K562 (cell line): Measurements from ENCODE around the gene USP7. TPM values are rescaled to one million over a fixed set of nuclear protein-coding genes. Genes with fewer than 3 reads are reported as not detected.

Source experiments
- BRF2 ChIP-seq: IDR thresholded peaks from 3 replicates; pipeline ENCODE4 v1.6.1; 2011; ENCODE audit warnings: borderline replicate concordance, mild to moderate bottlenecking; ENCODE audit not compliant: insufficient read length, insufficient read depth
- CCNT2 ChIP-seq: IDR thresholded peaks from 2 replicates; pipeline ENCODE4 v1.6.1; 2011; ENCODE audit warnings: borderline replicate concordance, low read depth, mild to moderate bottlenecking, moderate library complexity, mixed read lengths, low read length; ENCODE audit not compliant: insufficient read length; ENCODE audit errors: extremely low read depth
- CHD2 ChIP-seq: IDR thresholded peaks from 2 replicates; pipeline ENCODE4 v1.6.1; 2011; ENCODE audit warnings: low read depth, low read length
- DIDO1 ChIP-seq: fragments of 450-650 bp; IDR thresholded peaks from 2 replicates; pipeline ENCODE4 v1.6.1; 2016; ENCODE audit warnings: low read depth, missing biosample characterization, missing genetic modification characterization
- DPF2 ChIP-seq: fragments of 450-650 bp; IDR thresholded peaks from 2 replicates; pipeline ENCODE4 v1.6.1; 2016
- FOXP4 ChIP-seq: sonication (generic); formaldehyde crosslinking; IDR thresholded peaks from 2 replicates; pipeline ENCODE4 v1.8.0; 2022; ENCODE audit warnings: mild to moderate bottlenecking, missing genetic modification reagents, borderline replicate concordance
- GTF2E2 ChIP-seq: fragments of 200-800 bp; sonication (Bioruptor generic); IDR thresholded peaks from 2 replicates; pipeline ENCODE4 v1.6.1; 2016; ENCODE audit warnings: missing genetic modification characterization, missing compliant biosample characterization
- NONO ChIP-seq, 2 experiments: fragments of 200-400 bp in 1 of 2; fragments of 450-650 bp in 1 of 2; formaldehyde crosslinking in 1 of 2; IDR thresholded peaks; 2 replicates each; pipeline ENCODE4 v1.6.1; 2017; ENCODE audit warnings: low read depth in 2 of 2, mild to moderate bottlenecking in 2 of 2, moderate library complexity in 2 of 2, low read length in 1 of 2
- PRMT5 ChIP-seq: sonication (generic); formaldehyde crosslinking; IDR thresholded peaks from 2 replicates; pipeline ENCODE4 v1.5.0; 2020; ENCODE audit warnings: missing genetic modification reagents
- PTRF ChIP-seq: fragments of 450-650 bp; IDR thresholded peaks from 2 replicates; pipeline ENCODE4 v1.6.1; 2016; ENCODE audit warnings: mild to moderate bottlenecking, missing genetic modification characterization, missing compliant biosample characterization
- RNF219 ChIP-seq: fragments of 250-450 bp; sonication (Bioruptor Pico); IDR thresholded peaks from 2 replicates; pipeline ENCODE4 v1.5.0; 2022; ENCODE audit warnings: mild to moderate bottlenecking
- U2AF1 ChIP-seq: fragments of 200-400 bp; formaldehyde crosslinking; optimal IDR thresholded peaks from 2 replicates; pipeline ENCODE3; 2017; ENCODE audit warnings: mild to moderate bottlenecking, low read depth, low read length, moderate library complexity
- VEZF1 ChIP-seq: fragments of 200-800 bp; sonication (Bioruptor generic); IDR thresholded peaks from 2 replicates; pipeline ENCODE4 v1.6.1; 2017; ENCODE audit warnings: missing genetic modification characterization, missing compliant biosample characterization
- ZNF12 ChIP-seq: sonication (generic); formaldehyde crosslinking; IDR thresholded peaks from 2 replicates; pipeline ENCODE4 v1.4.0; 2020; ENCODE audit warnings: mild to moderate bottlenecking, missing genetic modification reagents
- ZNF282 ChIP-seq: sonication (generic); formaldehyde crosslinking; IDR thresholded peaks from 2 replicates; pipeline ENCODE4 v1.8.1; 2023; ENCODE audit warnings: missing genetic modification reagents
- ZNF75A ChIP-seq: fragments of 450-650 bp; formaldehyde crosslinking; IDR thresholded peaks from 2 replicates; pipeline ENCODE4 v1.4.0; 2020; ENCODE audit warnings: mild to moderate bottlenecking
- ZNF766 ChIP-seq: fragments of 200-800 bp; sonication (Bioruptor generic); conservative IDR thresholded peaks from 2 replicates; pipeline ENCODE4 v1.6.1; 2016; ENCODE audit warnings: missing genetic modification characterization, missing compliant biosample characterization
- polyA plus RNA-seq, 8 experiments: library from polyadenylated mRNA; depleted of rRNA in 4 of 8; stranded (reverse) in 5 of 8; unstranded in 3 of 8; fragments of >200 nt; fragmentation: Nextera tagmentation in 2 of 8; fragmentation: Illumina TruSeq in 1 of 8; extraction: Ambion mirVana in 2 of 8; extraction: Trizol in 1 of 8; gene quantifications; 2 replicates each; pipeline versions ENCODE4 v1.2.1 to v1.2.3, GENCODE V29; 2011 to 2014; ENCODE audit warnings: inconsistent platforms in 1 of 8, missing spikeins in 1 of 8
- total RNA-seq, 7 experiments: library from RNA; depleted of rRNA in 6 of 7; stranded (reverse); fragments of >200 nt in 6 of 7; fragmentation: Illumina TruSeq in 2 of 7; extraction: Trizol in 2 of 7; gene quantifications; 2 replicates each; pipeline versions ENCODE4 v1.2.1 to v1.2.3, GENCODE V29; 2011 to 2021; ENCODE audit warnings: low replicate concordance in 1 of 7

The USP7 gene
- total and polyA plus RNA-seq, 9 of the 15 experiments (the other 6 are each of a cell fraction or from before 2014, with no cell fraction given): 17.1 to 145 (median 57.9) TPM

- TF ChIP-seq FOXP4 (CRISPR knock-in tag) (0 out of 2 replicates have a peak, but pooled peaks have one; percentile 53), PTRF (tag) (no peak), BRF2 (no peak), DPF2 (no peak; the same call in 1 of the 2 replicates), ZNF766 (peak; percentile 89), ZNF75A (CRISPR knock-in tag) (no peak), ZNF12 (CRISPR knock-in tag) (no peak), VEZF1 (CRISPR knock-in tag) (peak; percentile 92), NONO (IDR thresholded peaks at IDR 0.05; ENCODE audit: low read depth in 2 of 2, low read length in 1 of 2) (0 out of 4 replicates have a peak, but pooled peaks of 1 of the 2 experiments have one; percentile 51), CCNT2 (peak; percentile 100), U2AF1 (no peak), CHD2 (no peak), DIDO1 (tag) (no peak), RNF219 (no peak), ZNF282 (no peak), PRMT5 (CRISPR knock-in tag) (no peak), GTF2E2 (tag) (peak; percentile 80; the same call in 1 of the 2 replicates)
Observed at GRCh38 chr16:8868416-8869211, 95.1 kb downstream of the USP7 start, which contains the start of gene CARHSP1 (continued).
